Transverse colon (tissue), 4 donors: ENCODE measurements around the gene PRKAR1B. TPM values are rescaled to one million over a fixed set of nuclear protein-coding genes. Genes with fewer than 3 reads are reported as not detected.

Source experiments
- DNase-seq: peaks from one replicate; pipeline ENCODE4 v3.0.0-alpha.2; 2019
- H3K27ac ChIP-seq, 4 donors: fragments of 200-600 bp; sonication (generic); 2 replicates each; pipeline ENCODE4 v1.5.1; 2016 to 2018; ENCODE audit warnings: inconsistent platforms in 4 of 4
- H3K27me3 ChIP-seq: fragments of 200-600 bp; sonication (generic); 2 replicates; pipeline ENCODE4 v1.5.1; 2017; ENCODE audit warnings: inconsistent platforms
- H3K36me3 ChIP-seq, 4 donors: fragments of 200-600 bp; sonication (generic); 2 replicates each; pipeline ENCODE4 v1.5.1; 2017 to 2019; ENCODE audit warnings: inconsistent platforms in 4 of 4
- H3K4me1 ChIP-seq, 4 donors: fragments of 200-600 bp; sonication (generic); 2 replicates each; pipeline ENCODE4 v1.5.1; 2017 to 2020; ENCODE audit warnings: inconsistent platforms in 4 of 4
- H3K4me3 ChIP-seq, 4 donors: fragments of 200-600 bp; sonication (generic); 1 replicate in 1 of 4; 2 replicates in 3 of 4; pipeline versions ENCODE4 v1.5.1 to v1.6.1; 2017 to 2019; ENCODE audit warnings: inconsistent platforms in 4 of 4
- H3K9me3 ChIP-seq, 2 donors: fragments of 200-600 bp; sonication (generic); 2 replicates each; pipeline ENCODE4 v1.5.1; 2017 to 2019; ENCODE audit warnings: inconsistent platforms in 2 of 2
- CTCF ChIP-seq, 5 experiments: fragments of 200-600 bp in 3 of 5; fragments of 450-650 bp in 2 of 5; sonication (generic) in 3 of 5; IDR thresholded peaks; 1 replicate in 2 of 5; 2 replicates in 3 of 5; pipeline ENCODE4 v1.5.1; 2016 to 2017; ENCODE audit warnings: antibody characterized with exemption in 5 of 5, inconsistent platforms in 3 of 5, mild to moderate bottlenecking in 2 of 5, moderate library complexity in 1 of 5
- EP300 ChIP-seq: sonication (generic); formaldehyde crosslinking; IDR thresholded peaks from one replicate; pipeline ENCODE4 v1.6.1; 2017; ENCODE audit warnings: antibody characterized with exemption, low read depth
- POLR2A ChIP-seq: fragments of 450-650 bp; IDR thresholded peaks from one replicate; pipeline ENCODE4 v1.6.1; 2016; ENCODE audit warnings: antibody characterized with exemption, mild to moderate bottlenecking, moderate library complexity
- POLR2AphosphoS5 ChIP-seq, 3 donors: sonication (generic); formaldehyde crosslinking; IDR thresholded peaks; one replicate each; pipeline ENCODE4 v1.6.1; 2016; ENCODE audit warnings: antibody characterized with exemption in 3 of 3
- WGBS, 2 donors: methylation state at CpG; one replicate each; pipeline ENCODE4 v1.1.5; 2018; ENCODE audit warnings: low coverage in 1 of 2; 5-methylcytosine and 5-hydroxymethylcytosine counted together
- in situ Hi-C, 4 donors: fragments of 200-750 bp; cut with MboI; loops; one replicate each; pipeline versions ENCODE4 v1.15.0 to v1.15.1; 2017; ENCODE audit warnings: low sequenced_read_pairs in 3 of 4, low pct_ligation_motif_present in 1 of 4, low pct_unique_long_range_greater_than_20kb in 1 of 4
- intact Hi-C: fragments of 100-400 bp; cut with DNase I; formaldehyde crosslinking; loops from one replicate; pipeline ENCODE4 v1.15.1; 2023; ENCODE audit warnings: low total_unique reads
- total RNA-seq, 4 donors: library from RNA; depleted of rRNA; stranded (reverse); fragments of >200 nt; gene quantifications; one replicate each; pipeline ENCODE4 v1.1.0, GENCODE V29; 2016

Gene PRKAR1B
- total RNA-seq, 4 donors from 2014 or later, result 15.7 to 53.9 (median 16.9) TPM

GRCh38 chr7:761631-762030 is 34.5 kb upstream of the PRKAR1B start:
- intact Hi-C loops (no loop called here), in situ Hi-C loops (no loop called here)
- H3K9me3 ChIP-seq, result no peaks in the 10 kb centered on the region
- H3K27ac ChIP-seq, result no peak overlapping the region
- H3K36me3 ChIP-seq, result peaks cover 0 to 55% (median 27%) of the 10 kb centered on the region in 4 donors
- no peaks in the 10 kb centered on the region for H3K4me1 ChIP-seq
- H3K4me3 ChIP-seq, result no peak overlapping the region
- no peak for DNase-seq
- TF ChIP-seq POLR2A (no peak), EP300 (no peak), CTCF (IDR thresholded peaks at IDR 0.05) (no peak)
- 96% methylated on average over 11 of the region's 11 CpGs; no CpG with 5 or more reads in 1 of the 2 donors for WGBS, 2 donors
- H3K27me3 ChIP-seq, result no peaks in the 10 kb centered on the region

GRCh38 chr7:761101-761500 is 34.0 kb upstream of the PRKAR1B start:
- H3K36me3 ChIP-seq, result peaks cover 0 to 56% (median 27%) of the 10 kb centered on the region in 4 donors
- DNase-seq, result no peak

GRCh38 chr7:760006-760405 is 32.9 kb upstream of the PRKAR1B start:
- in situ Hi-C loops, result no loop called here
- no peaks in the 10 kb centered on the region for H3K4me1 ChIP-seq
- H3K9me3 ChIP-seq, result no peaks in the 10 kb centered on the region
- no peak overlapping the region for H3K4me3 ChIP-seq
- H3K27me3 ChIP-seq, result no peaks in the 10 kb centered on the region
- intact Hi-C loops, result no loop called here
- WGBS, 2 donors, result 58% methylated on average over 16 of the region's 16 CpGs; no CpG with 5 or more reads in 1 of the 2 donors
- peaks cover 0 to 51% (median 25%) of the 10 kb centered on the region in 4 donors for H3K36me3 ChIP-seq
- TF ChIP-seq CTCF (IDR thresholded peaks at IDR 0.05) (no peak), POLR2AphosphoS5 (IDR thresholded peaks at IDR 0.05) (no peak), EP300 (no peak), POLR2A (no peak)
- H3K27ac ChIP-seq, result no peak overlapping the region
- no peak for DNase-seq

More at GRCh38 chr7:761101-761500, 34.0 kb upstream of the PRKAR1B start:
- Histone ChIP-seq H3K27me3 (no peaks in the 10 kb centered on the region), H3K27ac (no peak overlapping the region), H3K9me3 (no peaks in the 10 kb centered on the region), H3K4me3 (no peak overlapping the region), H3K4me1 (no peaks in the 10 kb centered on the region)
- in situ Hi-C loops (no loop called here), intact Hi-C loops (no loop called here)
- TF ChIP-seq CTCF (IDR thresholded peaks at IDR 0.05), result no peak
- no peak for TF ChIP-seq POLR2AphosphoS5 (IDR thresholded peaks at IDR 0.05)
- no peak for TF ChIP-seq POLR2A
- TF ChIP-seq EP300, result no peak
- 96 to 100% methylated on average over 1 to 12 of the region's 12 CpGs for WGBS, 2 donors

GRCh38 chr7:759569-759968 is 32.5 kb upstream of the PRKAR1B start:
- in situ Hi-C loops, result no loop called here

More at GRCh38 chr7:759569-759968, 32.5 kb upstream of the PRKAR1B start:
- Histone ChIP-seq H3K9me3 (no peaks in the 10 kb centered on the region), H3K36me3 (peaks cover 0 to 51% (median 23%) of the 10 kb centered on the region in 4 donors), H3K27ac (no peak overlapping the region), H3K27me3 (no peaks in the 10 kb centered on the region), H3K4me3 (no peak overlapping the region), H3K4me1 (no peaks in the 10 kb centered on the region)
- no peak for DNase-seq
- TF ChIP-seq CTCF (IDR thresholded peaks at IDR 0.05) (no peak), POLR2A (no peak), EP300 (no peak), POLR2AphosphoS5 (IDR thresholded peaks at IDR 0.05) (no peak)
- intact Hi-C loops, result no loop called here
- WGBS, 2 donors, result 84 to 90% methylated on average over 3 to 8 of the region's 8 CpGs
